Mesothelial cell of epicardium (in vitro differentiated cells): Measurements from ENCODE around the gene SEMA5A. TPM values are rescaled to one million over a fixed set of nuclear protein-coding genes. Genes with fewer than 3 reads are reported as not detected.

Experiments
- DNase-seq, 2 experiments: peaks; one replicate each; pipeline ENCODE4 v3.0.0; 2021; ENCODE audit warnings: low spot score in 2 of 2; ENCODE audit not compliant: unreplicated experiment in 2 of 2
- H3K27ac Mint-ChIP-seq: 2 replicates; pipeline ENCODE4 v1.8.0; 2021; ENCODE audit warnings: mixed read lengths
- H3K27me3 Mint-ChIP-seq: 2 replicates; pipeline ENCODE4 v1.8.0; 2021; ENCODE audit warnings: low read depth, mixed read lengths
- H3K36me3 Mint-ChIP-seq: 2 replicates; pipeline ENCODE4 v1.8.0; 2021; ENCODE audit warnings: mixed read lengths
- H3K4me1 Mint-ChIP-seq: 2 replicates; pipeline ENCODE4 v1.8.0; 2021; ENCODE audit warnings: mixed read lengths
- H3K4me3 Mint-ChIP-seq: 2 replicates; pipeline ENCODE4 v1.8.0; 2021; ENCODE audit warnings: mild to moderate bottlenecking, moderate library complexity, mixed read lengths
- H3K9me3 Mint-ChIP-seq: 2 replicates; pipeline ENCODE4 v1.8.0; 2021; ENCODE audit warnings: mixed read lengths
- total RNA-seq: library from RNA; stranded (reverse); gene quantifications from 3 replicates; pipeline ENCODE4 v1.2.1, GENCODE V29; 2021
- TF ChIP-seq, protein P1 (sequence below): fragments of 200-600 bp; sonication (generic); IDR thresholded peaks from one replicate; pipeline ENCODE4 v1.5.0; 2021; ENCODE audit warnings: antibody characterized with exemption; ENCODE audit not compliant: unreplicated experiment

The SEMA5A gene
- total RNA-seq, 1 donor from 2014 or later = 26.7 TPM

DNA sequence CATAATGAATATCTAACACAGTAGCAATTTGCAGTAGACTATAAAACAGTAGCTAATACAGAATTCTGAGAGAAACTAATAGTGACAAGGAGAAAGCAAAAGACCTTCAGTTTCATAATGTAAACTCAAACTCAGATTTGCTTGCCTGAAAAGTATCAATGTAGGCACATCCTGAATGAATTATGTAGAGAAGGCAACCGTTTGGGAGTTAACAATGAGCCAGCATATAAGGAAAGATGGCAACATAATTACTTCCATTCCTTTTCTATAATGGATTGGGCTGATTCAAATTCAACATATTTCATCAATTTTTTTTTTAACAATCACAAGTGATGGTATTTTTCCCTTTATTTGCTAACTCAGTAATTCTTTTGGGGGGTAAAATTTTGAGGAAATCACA is 261.6 kb downstream of the SEMA5A start:
- Mint-ChIP-seq H3K4me1 (peaks cover 19% of the 10 kb centered on the region), H3K36me3 (no peaks in the 10 kb centered on the region), H3K9me3 (peaks cover 2% of the 10 kb centered on the region), H3K27ac (peak overlapping the region; percentile 76), H3K27me3 (no peaks in the 10 kb centered on the region), H3K4me3 (no peak overlapping the region)
- DNase-seq = no peak
- TF ChIP-seq, protein P1, sequence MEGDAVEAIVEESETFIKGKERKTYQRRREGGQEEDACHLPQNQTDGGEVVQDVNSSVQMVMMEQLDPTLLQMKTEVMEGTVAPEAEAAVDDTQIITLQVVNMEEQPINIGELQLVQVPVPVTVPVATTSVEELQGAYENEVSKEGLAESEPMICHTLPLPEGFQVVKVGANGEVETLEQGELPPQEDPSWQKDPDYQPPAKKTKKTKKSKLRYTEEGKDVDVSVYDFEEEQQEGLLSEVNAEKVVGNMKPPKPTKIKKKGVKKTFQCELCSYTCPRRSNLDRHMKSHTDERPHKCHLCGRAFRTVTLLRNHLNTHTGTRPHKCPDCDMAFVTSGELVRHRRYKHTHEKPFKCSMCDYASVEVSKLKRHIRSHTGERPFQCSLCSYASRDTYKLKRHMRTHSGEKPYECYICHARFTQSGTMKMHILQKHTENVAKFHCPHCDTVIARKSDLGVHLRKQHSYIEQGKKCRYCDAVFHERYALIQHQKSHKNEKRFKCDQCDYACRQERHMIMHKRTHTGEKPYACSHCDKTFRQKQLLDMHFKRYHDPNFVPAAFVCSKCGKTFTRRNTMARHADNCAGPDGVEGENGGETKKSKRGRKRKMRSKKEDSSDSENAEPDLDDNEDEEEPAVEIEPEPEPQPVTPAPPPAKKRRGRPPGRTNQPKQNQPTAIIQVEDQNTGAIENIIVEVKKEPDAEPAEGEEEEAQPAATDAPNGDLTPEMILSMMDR = no peak

DNA sequence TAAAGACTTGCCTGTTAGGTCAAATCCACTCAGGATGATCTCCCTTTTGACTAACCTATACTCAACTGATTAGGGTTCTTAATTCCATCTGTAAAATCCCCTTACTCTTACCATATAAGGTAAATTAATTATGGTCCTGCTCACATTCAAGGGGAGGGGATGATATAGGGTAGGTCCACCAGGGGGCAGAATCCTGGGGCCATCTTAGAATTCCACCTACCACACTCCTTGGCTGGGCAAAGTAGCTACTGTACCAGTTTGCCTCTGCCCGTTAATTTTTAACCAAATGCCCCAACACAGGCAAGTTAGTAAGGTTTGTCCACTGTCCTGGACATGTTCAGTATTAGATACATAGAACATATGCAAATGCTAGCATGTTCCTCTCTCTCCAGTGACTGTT is 262.4 kb downstream of the SEMA5A start:
- TF ChIP-seq, protein P1 = no peak
- Mint-ChIP-seq H3K36me3 (no peaks in the 10 kb centered on the region), H3K27ac (no peak overlapping the region), H3K4me1 (peaks cover 19% of the 10 kb centered on the region), H3K27me3 (no peaks in the 10 kb centered on the region), H3K9me3 (peaks cover 7% of the 10 kb centered on the region), H3K4me3 (no peak overlapping the region)
- DNase-seq = no peak

DNA sequence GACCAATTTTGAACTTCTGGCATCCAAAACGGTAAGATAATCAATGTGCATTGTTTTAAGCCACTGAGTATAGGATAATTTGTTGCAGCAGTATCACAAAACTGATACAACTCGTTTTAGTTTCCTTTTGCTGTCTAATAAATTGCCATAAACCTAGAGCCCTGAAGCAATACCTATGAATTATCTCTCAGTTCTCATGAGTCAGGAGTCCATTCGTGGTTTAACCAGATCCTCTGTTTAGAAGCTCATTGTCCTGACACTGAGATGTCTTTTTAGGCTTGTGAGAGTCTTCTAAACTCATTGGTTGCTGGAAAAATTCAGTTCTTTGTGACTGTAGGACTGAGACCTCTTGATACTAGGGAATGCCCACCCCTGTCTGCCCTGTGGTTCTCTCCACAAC is 262.9 kb downstream of the SEMA5A start:
- Mint-ChIP-seq H3K36me3 (peaks cover 3% of the 10 kb centered on the region), H3K4me3 (no peak overlapping the region), H3K4me1 (peaks cover 19% of the 10 kb centered on the region), H3K27ac (no peak overlapping the region), H3K27me3 (no peaks in the 10 kb centered on the region), H3K9me3 (peaks cover 12% of the 10 kb centered on the region)
- DNase-seq = no peak
- TF ChIP-seq, protein P1 = no peak

DNA sequence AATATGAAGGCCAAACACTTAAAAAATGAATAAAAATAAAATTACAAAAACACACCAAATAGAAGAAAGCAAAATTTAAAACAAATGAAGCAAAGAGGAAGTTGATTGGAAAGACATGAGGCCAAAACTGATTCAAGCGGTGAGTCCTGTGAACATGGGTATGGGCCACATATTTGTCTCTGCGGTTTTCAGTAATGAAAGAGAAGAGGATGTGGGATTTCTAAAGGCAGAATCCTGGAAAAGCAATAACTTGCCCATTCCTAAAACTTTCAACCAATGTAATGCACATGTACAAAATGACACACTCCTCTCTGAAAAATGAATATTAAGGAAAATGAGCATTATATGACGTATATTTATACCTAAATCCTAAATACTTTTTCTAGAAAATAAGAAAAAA is 263.7 kb downstream of the SEMA5A start:
- no peak overlapping the region for H3K27ac Mint-ChIP-seq

DNA sequence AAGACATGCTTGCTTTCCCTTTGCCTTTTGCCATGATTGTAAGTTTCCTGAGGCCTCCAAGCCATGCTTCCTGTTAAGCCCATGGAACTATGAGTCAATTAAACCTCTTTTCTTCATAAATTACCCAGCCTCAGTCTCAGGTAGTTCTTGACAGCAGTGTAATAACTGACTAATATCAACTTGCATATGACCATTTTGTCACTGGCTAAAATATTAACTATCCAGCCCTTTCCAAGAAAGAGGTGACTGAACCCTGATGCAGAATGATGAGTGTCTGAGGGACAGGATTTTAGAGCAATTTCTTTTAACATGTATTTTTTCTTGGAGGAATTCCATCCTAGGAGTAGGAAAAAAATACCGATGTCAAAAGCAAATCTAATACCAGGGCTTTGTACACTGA is 266.1 kb downstream of the SEMA5A start:
- Mint-ChIP-seq H3K4me3 (no peak overlapping the region), H3K36me3 (peaks cover 8% of the 10 kb centered on the region), H3K4me1 (peaks cover 11% of the 10 kb centered on the region), H3K27ac (no peak overlapping the region), H3K27me3 (no peaks in the 10 kb centered on the region), H3K9me3 (peaks cover 39% of the 10 kb centered on the region)
- TF ChIP-seq, protein P1 = no peak
- no peak for DNase-seq

More for the DNA sequence above, 263.7 kb downstream of the SEMA5A start:
- Mint-ChIP-seq H3K27me3 (no peaks in the 10 kb centered on the region), H3K36me3 (peaks cover 4% of the 10 kb centered on the region), H3K4me3 (no peak overlapping the region), H3K4me1 (peaks cover 19% of the 10 kb centered on the region), H3K9me3 (peaks cover 17% of the 10 kb centered on the region)
- no peak for DNase-seq
- TF ChIP-seq, protein P1 = no peak
